ENCODE data around the gene SAT2.

GRCh38 chr17:7640783-7641182 is 13.2 kb upstream of the SAT2 start:
- no peak for TF ChIP-seq POLR2A (IDR thresholded peaks at IDR 0.05)
- no peak for TF ChIP-seq CTCF (IDR thresholded peaks at IDR 0.05)
